Raji (cell line): Measurements from ENCODE around the gene INPP4A.

ENCODE experiments used
- POLR2A ChIP-seq: IDR thresholded peaks from 2 replicates; pipeline ENCODE4 v1.6.1; 2011; ENCODE audit warnings: low read depth, low read length, control low read depth; ENCODE audit not compliant: insufficient read depth

The INPP4A gene

DNA sequence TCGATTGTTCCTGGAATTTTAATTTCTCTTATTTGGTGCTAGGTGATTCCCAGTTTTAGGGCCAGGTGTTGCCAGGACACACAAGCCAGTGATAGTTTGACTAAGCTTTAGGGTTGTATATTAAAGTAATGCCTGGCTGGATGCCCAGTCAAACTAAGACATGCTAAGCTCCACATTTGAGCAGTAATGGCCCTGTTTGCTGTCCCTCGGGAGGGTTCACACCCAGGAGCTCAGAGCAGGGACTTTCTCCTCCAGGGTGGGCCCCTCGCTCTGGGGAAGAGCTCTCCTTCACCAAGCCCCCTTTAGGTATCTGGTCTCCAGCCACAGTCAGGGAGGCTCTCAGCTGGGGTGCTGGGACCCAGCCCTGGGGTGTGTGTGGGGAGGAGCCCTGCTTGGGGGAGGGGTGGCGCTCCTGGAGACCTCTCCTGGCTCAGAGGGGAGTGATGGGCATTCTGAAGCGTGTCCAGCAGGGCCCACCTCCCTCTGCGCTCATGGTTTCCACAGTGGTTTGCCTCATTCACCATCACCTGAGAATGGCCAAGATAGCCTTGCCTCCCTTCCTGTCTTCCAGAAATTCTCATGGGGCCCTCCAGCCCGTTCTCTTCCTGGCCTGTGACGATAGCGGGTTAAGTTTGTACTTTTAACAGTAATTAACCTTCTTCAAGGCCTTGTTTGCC is 31.7 kb downstream of the INPP4A start:
- TF ChIP-seq POLR2A: no peak

DNA sequence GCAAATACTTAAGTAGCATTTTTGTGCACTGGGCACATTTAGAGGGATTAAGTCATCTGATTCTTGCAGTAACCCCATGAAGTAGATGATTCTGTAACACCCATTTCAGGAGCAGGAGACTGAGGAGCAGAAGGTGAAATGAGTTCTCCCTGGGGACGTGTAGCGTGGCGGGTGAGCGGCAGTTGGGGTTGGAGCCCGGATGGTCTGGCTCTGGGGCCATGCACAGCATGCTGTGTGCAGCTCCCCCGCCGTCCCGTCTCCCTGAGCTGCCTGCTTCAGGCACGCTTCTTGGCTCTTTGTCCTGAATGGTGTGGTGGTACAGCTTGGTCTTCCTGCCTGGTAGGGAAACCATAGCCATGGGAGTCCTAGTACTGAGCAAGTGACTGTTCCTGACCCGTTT is 32.4 kb downstream of the INPP4A start:
- no peak for TF ChIP-seq POLR2A

DNA sequence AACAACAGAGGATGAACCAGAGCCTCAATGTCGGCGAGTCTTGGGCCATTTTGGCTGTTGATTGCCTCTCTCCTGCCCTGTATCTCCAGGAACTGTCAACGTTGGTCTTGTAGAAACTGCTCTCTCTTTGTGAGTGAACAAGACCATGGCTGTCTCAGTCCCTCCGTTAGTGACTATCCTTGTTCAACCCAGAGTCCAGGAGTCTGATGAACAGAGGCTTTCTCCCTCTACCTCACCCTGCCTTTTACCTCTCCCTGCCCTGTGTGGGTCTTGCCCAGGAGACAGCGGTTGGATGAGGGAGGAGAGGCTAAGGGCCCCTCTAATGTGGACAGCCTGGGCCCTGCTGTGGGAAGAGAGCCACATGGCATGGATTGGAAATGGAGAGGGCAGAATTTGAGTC is 32.8 kb downstream of the INPP4A start:
- no peak for TF ChIP-seq POLR2A

DNA sequence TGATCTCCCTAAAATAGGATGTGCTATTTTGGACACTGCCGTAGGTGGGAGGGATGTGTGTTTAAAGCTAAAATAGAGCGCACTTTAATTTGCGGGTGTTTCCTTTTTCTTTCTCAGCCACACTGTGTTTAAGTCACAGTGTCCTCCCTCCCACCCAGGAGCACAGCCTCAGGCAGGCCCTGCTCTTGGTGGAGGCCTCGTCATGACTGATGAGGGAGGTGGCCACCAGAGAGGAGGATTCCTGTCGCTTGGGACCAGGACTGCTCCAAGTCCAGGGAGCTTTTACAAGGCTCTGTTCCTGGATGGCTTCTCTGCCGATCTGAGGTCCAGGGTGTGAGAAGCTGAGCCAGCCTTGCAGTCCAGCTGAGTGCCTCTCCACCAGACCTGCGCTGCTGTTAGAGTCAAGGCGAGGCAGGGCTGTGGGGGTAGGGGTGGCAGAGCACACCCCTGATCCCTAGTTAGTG is 33.5 kb downstream of the INPP4A start:
- TF ChIP-seq POLR2A: no peak

DNA sequence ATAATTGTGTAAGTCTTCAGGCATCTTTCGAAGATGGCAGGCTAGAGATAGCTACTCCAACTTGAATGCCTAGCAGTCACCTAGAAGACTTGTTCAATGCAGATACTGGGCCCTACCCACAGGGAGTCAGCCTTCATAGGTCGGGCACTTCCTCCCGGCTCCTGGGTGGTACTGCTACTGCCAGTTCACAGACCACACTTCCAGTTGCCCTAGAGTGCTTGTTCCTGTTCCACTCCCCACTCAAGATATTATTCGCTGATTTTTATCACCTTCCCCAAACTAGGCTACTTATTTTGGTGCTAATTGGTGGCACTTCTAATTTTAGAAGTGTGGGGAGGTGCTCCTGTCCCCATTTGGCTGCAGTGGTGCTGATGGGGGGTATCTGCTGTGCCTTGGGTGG is 34.2 kb downstream of the INPP4A start:
- no peak for TF ChIP-seq POLR2A

DNA sequence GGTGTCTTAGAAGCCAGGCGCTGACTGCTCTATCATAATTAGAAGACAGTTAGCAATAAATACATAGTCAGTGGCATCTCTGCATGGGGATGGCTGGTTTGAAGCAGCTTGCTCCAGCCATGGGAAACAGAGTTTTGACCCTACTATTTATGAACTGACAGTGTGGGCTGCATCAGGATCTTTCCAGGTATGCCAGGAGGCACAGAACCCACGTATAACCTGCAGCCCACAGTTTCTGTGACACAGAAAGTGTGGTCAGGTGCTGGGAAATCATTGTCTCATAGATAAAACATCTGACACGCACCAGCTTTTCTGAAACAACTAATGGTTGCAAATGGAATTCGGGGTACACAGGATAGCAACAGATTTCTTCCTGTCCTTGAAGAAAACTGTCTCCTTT is 34.7 kb downstream of the INPP4A start:
- no peak for TF ChIP-seq POLR2A

DNA sequence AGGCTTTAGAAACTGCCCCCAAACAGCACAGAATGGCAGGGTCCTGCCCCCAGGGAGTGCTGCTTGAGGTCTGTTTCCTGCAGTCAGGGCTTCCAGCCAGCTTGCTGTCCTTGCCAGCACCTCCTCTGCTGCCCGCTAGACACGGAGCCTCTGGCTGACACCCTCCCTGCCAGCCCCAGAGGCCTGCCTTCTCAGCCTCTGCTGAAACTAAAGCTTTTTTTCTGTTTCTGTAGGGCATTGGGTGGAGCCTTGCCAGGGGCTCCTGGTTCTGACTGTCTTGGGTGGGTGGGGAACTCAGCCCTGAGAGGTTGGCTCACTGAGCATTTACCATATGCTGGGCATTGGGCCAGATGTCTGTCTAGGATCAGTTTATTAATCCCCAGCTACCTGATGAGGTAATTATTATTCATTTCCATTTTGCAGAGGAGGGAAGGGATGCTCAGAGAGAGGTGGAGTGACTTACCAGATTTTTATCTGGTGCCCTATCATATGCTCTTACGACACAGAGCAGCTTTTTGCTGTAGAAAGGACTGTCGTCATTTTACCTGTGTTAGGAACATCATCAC is 35.4 kb downstream of the INPP4A start:
- no peak for TF ChIP-seq POLR2A

DNA sequence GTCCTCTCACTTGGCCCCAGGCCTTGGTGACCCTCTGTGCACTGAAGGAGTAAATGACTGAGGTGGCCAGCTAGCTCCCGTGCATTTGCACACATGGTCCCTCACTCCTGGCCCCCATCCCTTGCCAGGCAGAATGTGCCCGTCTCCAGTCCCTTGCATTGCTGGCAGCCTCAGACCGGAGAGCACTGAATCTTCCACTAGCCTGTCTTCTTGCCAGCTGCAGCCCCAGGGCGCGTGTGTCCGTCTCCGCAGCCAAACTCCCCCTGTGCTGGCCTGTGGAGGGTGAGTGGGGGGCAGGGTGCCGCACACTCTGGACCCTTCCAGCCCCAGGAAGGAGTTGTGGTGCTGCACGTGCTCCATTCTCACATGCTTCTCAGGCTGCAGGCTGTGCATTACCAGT is 35.9 kb downstream of the INPP4A start:
- TF ChIP-seq POLR2A: no peak

DNA sequence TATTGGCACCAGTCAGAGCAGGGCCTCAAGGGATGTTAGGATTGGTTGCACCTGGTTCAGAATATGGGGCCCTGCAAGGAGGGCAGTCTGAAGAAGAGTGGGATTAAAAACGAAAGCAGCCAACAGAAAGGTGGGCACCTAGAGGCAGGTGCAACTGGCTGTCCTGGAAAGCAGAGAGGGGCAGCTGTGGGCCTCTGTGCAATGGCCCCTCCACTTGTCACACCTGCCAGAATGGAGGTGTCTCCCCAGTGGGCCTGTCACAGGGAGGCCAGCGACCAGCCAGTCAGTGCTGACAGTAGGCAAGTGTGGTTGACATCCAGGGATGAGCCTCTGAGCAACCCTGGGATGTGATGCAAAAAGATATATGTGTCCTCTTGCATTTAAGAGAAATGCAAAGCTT is 37.7 kb downstream of the INPP4A start:
- no peak for TF ChIP-seq POLR2A

DNA sequence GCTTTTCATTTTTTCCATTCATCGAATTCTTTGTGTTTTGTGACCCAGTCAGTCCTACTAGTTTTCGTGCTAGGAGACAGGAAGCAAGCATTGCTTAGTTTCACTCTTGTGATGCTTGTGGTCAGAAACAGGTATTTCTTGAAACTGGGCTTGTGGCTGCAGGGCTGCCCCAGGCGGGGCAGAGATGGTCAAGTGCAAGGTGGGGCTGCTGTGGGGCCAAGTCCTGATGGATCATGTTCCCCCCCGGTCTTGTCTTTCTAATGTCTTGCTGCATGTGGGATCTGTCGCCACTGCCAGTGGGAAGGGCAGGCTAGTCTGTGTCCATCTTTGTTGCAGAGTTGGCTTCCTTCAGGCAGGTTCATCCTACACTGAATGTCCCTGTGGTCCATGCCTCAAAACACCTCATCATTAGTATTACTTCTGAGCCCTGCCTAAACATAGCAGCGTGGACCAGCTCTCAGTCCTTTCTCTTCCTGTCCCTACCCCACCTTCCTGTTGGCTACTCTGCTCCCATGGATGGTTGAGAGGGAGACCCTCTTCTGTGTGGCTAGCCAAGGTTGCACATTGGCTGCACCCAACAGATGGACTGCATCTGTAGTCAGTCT is 38.7 kb downstream of the INPP4A start:
- no peak for TF ChIP-seq POLR2A

DNA sequence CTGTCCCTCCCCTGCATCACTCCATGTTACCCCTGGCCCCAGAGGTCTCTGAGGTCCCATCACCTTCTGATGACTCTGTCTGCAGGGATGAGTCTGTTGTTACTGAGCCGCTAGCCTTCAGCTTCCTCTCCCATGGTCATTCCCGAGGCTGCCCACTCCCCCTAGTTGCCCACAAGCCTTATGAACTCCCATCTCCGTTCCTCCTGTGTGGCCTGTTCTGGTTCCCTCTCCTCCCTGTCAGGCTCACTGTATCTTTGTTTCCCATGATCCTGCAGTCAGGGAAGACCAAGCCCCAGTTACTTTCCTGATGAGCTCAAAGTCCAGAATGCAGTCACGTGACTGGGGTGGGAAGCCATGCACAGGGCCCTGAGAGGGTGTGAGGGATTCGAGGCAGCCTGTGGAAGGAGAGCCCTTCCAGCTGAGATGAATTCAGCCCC is 39.5 kb downstream of the INPP4A start:
- TF ChIP-seq POLR2A: no peak

DNA sequence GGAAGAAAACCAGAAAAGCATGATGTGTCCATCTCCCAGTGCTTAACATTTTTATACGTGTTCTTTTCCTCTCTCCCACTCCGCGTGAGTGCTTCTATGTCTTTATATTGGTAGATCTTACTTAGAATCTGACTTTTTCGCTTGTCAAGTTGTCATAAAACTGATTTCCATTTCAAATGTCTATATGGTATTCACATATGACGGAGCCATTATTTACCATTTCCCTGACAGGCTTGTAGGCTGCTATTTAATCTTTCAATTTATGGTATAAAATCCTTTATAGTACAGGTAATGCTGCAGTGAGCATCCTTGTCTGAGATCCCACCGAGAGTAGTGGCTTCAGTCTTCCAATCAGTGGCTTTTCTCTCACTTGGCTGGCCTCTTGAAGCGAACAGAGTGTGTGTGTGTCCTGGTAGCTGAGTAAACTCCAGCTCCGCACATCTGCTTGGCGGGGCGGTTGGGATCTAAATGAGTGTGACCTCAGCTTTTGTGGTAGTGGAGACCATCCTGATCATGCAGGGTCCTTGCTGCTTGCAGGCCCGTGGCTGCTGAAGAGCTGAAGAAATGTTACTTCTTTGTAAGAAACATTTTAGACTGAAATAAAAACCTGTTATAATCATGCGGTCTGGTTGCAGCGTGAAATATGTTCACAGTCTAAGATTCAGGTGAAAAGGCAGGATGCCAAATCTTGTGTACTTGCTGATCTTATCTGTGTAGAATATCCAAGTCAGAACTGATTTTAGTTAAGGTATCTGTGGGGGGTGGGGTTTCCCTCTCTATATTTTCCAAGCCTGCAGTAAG is 40.2 kb downstream of the INPP4A start:
- no peak for TF ChIP-seq POLR2A

DNA sequence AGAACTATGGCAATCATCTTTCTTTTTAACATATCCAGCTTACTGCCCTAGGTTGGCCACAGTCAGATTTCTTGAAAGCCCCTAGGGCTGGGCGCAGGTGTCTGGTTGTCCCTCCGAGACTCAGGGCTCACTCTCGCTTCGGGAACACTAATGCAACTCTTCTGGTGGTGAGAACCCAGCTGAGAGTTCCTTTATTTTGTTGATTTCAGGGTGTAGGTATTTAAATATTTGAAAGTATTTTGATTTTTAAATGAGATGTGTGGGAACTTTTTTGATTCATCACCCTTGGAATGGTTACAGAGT is 40.7 kb downstream of the INPP4A start:
- TF ChIP-seq POLR2A: no peak

DNA sequence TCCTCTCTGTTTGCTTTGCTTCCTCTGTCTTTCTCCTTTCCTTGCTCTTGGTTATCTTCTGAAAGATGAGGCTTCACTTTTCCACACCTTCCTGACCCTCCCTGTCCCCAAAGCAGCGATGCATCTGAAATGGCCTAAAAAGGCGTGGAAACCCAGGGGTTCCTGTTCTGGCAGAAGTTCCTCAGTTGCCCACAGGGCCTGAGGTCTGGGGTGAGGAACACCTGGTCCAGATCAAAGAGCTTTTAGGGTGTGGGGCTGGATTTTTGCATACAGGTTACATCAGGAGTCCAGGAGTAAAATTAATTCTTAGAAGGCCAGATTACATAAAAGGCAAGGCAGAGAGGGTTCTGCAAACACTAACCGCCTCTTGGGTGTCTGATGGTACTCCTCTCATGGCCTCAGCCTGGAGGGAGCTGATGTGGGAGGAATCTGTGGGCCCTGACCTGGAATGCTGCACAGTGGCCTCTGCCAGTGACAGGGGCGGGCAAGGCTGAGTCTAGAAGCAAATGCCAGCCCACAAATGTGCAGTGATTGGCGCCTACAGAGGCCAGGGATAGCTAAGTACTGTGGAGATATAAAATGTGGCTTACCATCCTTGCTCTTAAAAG is 41.8 kb downstream of the INPP4A start:
- TF ChIP-seq POLR2A: no peak

DNA sequence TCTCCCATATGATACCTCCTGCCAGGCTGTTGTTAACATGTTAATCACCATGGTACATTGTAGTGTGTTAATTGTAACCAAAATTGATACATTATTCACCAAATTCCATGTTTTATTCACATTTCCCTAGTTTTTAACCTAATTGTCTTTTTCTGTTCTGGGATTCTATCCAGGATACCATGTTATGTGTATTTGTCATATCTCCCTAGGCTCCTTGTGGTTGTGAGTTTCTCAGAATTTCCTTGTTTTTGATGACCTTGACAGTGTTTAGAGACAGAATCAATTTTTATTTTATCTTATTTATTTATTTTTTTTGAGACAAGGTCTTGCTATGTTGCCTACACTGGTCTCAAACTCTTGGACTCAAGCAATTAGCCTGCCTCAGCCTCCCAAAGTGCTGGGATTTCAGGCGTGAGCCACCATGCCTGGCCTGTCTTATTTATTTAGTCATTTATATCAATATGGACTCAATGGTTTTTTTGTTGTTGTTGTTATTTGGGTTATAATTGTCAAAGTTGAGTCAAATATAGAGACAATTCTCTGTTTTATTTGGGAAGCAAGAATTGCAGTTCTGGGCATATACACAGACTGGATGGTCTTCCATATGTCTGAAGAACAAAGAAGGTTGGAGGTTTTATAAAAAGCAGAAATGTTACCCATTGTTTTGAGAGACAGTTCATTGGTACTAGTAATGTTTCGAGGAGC is 42.6 kb downstream of the INPP4A start:
- no peak for TF ChIP-seq POLR2A

DNA sequence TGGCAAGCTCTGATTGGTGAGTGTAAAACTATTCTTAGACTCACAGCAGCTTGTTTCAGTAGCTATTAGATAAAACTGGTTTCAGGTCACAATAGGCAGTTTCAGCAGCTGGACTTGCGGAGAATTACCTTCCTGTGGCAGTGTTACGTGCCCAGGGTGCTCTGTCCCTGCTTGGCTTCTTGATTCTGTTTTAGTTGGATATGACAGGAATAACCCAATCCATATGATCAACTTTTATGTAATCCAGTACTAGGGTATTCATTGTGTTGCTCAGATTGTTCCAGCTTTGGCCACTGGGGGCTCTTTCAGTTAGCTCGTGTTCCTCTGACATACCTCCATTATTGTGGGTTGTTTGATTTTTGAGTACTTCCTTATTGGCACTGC is 43.1 kb downstream of the INPP4A start:
- TF ChIP-seq POLR2A: no peak

DNA sequence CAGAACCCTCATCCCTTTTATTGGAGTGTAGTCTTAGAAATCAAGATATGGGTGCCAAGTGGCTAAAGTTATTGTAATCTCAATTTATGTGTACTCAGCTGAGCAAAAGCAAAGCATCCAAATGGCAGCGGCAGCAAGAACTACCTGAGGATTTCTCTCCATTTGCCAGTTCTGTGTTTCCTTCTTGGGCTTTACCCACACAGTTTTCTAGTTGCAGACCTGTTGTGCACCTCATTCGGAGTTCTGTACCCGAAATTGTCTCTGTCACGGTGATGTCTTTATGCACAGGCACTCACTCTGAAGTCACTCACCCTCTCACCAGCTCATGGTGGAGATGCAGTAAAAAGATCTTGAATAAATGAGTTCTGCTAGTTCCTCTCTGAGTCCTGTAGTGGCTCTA is 43.6 kb downstream of the INPP4A start:
- no peak for TF ChIP-seq POLR2A
